ACC112 (cell line): ENCODE data around the gene SPRR1A.

Source experiments
- H2AFZ ChIP-seq: fragments of 200-600 bp; sonication (generic); one replicate; pipeline ENCODE4 v1.6.0; 2017; ENCODE audit warnings: antibody characterized with exemption, low read length; ENCODE audit not compliant: unreplicated experiment
- H3K27ac ChIP-seq: fragments of 200-600 bp; sonication (generic); 2 replicates; pipeline ENCODE4 v1.5.1; 2014; ENCODE audit warnings: low read depth, mild to moderate bottlenecking, antibody characterized with exemption, low read length, moderate library complexity
- H3K27me3 ChIP-seq: fragments of 200-600 bp; sonication (generic); 2 replicates; pipeline ENCODE4 v1.6.1; 2014; ENCODE audit warnings: mild to moderate bottlenecking, antibody characterized with exemption, low read length, moderate library complexity, mixed read lengths; ENCODE audit not compliant: insufficient read depth
- H3K36me3 ChIP-seq: fragments of 200-600 bp; sonication (generic); 2 replicates; pipeline ENCODE4 v1.6.1; 2016; ENCODE audit warnings: mild to moderate bottlenecking, antibody characterized with exemption, low read length, moderate library complexity, mixed read lengths; ENCODE audit not compliant: insufficient read depth
- H3K4me1 ChIP-seq: fragments of 200-600 bp; sonication (generic); one replicate; pipeline ENCODE4 v1.6.1; 2016; ENCODE audit warnings: low read length, mixed read lengths; ENCODE audit not compliant: insufficient read depth, unreplicated experiment, control insufficient read depth
- H3K4me3 ChIP-seq: fragments of 200-600 bp; sonication (generic); 2 replicates; pipeline ENCODE4 v1.5.1; 2014; ENCODE audit warnings: mild to moderate bottlenecking, low read depth, low read length
- H3K79me2 ChIP-seq: fragments of 200-600 bp; sonication (generic); one replicate; pipeline ENCODE4 v1.6.0; 2016; ENCODE audit warnings: low read length; ENCODE audit not compliant: control insufficient read depth, unreplicated experiment, insufficient read depth

SPRR1A gene

GRCh38 chr1:152983743-152984142, at the start of gene SPRR1A:
Gene SPRR1A (plus strand): TSS chr1:152984081. CDS start chr1:152985231, 1,150 bp downstream.
- H3K27me3 ChIP-seq, result no peaks in the 10 kb centered on the region
- H3K79me2 ChIP-seq, result no peaks in the 10 kb centered on the region
- H2AFZ ChIP-seq, result no peak within 1 kb of the TSS
- H3K4me3 ChIP-seq, result no peak within 1 kb of the TSS
- H3K27ac ChIP-seq, result no peak within 1 kb of the TSS
- H3K36me3 ChIP-seq, result no peaks in the 10 kb centered on the region
- no peaks in the 10 kb centered on the region for H3K4me1 ChIP-seq

GRCh38 chr1:152940614-152941013, 43.3 kb upstream of the SPRR1A start:
- no peaks in the 10 kb centered on the region for H3K36me3 ChIP-seq
- H3K27ac ChIP-seq, result no peak overlapping the region
- H3K4me1 ChIP-seq, result no peaks in the 10 kb centered on the region
- H3K4me3 ChIP-seq, result no peak overlapping the region
- no peaks in the 10 kb centered on the region for H3K27me3 ChIP-seq
- no peaks in the 10 kb centered on the region for H3K79me2 ChIP-seq
- H2AFZ ChIP-seq, result no peak overlapping the region

- no peaks in the 10 kb centered on the region for H3K4me1 ChIP-seq
- no peaks in the 10 kb centered on the region for H3K79me2 ChIP-seq
- H3K36me3 ChIP-seq, result no peaks in the 10 kb centered on the region
- no peak overlapping the region for H3K27ac ChIP-seq
- H2AFZ ChIP-seq, result no peak overlapping the region
- no peaks in the 10 kb centered on the region for H3K27me3 ChIP-seq
- no peak overlapping the region for H3K4me3 ChIP-seq
Observed at GRCh38 chr1:152941037-152941711, 42.7 kb upstream of the SPRR1A start.

- Histone ChIP-seq H2AFZ (no peak overlapping the region), H3K4me1 (no peaks in the 10 kb centered on the region), H3K4me3 (no peak overlapping the region), H3K27ac (no peak overlapping the region), H3K27me3 (no peaks in the 10 kb centered on the region), H3K79me2 (no peaks in the 10 kb centered on the region), H3K36me3 (no peaks in the 10 kb centered on the region)
Observed at GRCh38 chr1:152942161-152942560, 41.7 kb upstream of the SPRR1A start.

- Histone ChIP-seq H3K4me1 (no peaks in the 10 kb centered on the region), H3K27ac (no peak overlapping the region), H3K36me3 (no peaks in the 10 kb centered on the region), H2AFZ (no peak overlapping the region), H3K79me2 (no peaks in the 10 kb centered on the region), H3K4me3 (no peak overlapping the region), H3K27me3 (no peaks in the 10 kb centered on the region)
Observed at GRCh38 chr1:152946248-152946647, 37.6 kb upstream of the SPRR1A start.

GRCh38 chr1:152946651-152947256, 37.1 kb upstream of the SPRR1A start, which contains the start of gene SPRR5:
Gene SPRR5 (plus strand): TSS chr1:152947206. CDS start chr1:152948555, 1,349 bp downstream.
- H3K27ac ChIP-seq, result no peak within 1 kb of the TSS
- no peaks in the 10 kb centered on the region for H3K4me1 ChIP-seq
- H3K27me3 ChIP-seq, result no peaks in the 10 kb centered on the region
- no peak within 1 kb of the TSS for H3K4me3 ChIP-seq
- H3K79me2 ChIP-seq, result no peaks in the 10 kb centered on the region
- H2AFZ ChIP-seq, result no peak within 1 kb of the TSS
- no peaks in the 10 kb centered on the region for H3K36me3 ChIP-seq

GRCh38 chr1:152951711-152952110, 32.2 kb upstream of the SPRR1A start:
- H3K36me3 ChIP-seq, result no peaks in the 10 kb centered on the region
- no peaks in the 10 kb centered on the region for H3K27me3 ChIP-seq
- no peak overlapping the region for H3K27ac ChIP-seq
- no peaks in the 10 kb centered on the region for H3K4me1 ChIP-seq
- H2AFZ ChIP-seq, result no peak overlapping the region
- H3K4me3 ChIP-seq, result no peak overlapping the region
- H3K79me2 ChIP-seq, result no peaks in the 10 kb centered on the region

GRCh38 chr1:152953761-152954160, 30.1 kb upstream of the SPRR1A start:
- Histone ChIP-seq H3K4me3 (no peak overlapping the region), H3K27ac (no peak overlapping the region), H3K27me3 (no peaks in the 10 kb centered on the region), H3K79me2 (no peaks in the 10 kb centered on the region), H3K4me1 (no peaks in the 10 kb centered on the region), H3K36me3 (no peaks in the 10 kb centered on the region), H2AFZ (no peak overlapping the region)

GRCh38 chr1:152954436-152954835, 29.4 kb upstream of the SPRR1A start:
- no peaks in the 10 kb centered on the region for H3K79me2 ChIP-seq
- H3K36me3 ChIP-seq, result no peaks in the 10 kb centered on the region
- no peak overlapping the region for H3K4me3 ChIP-seq
- H3K4me1 ChIP-seq, result no peaks in the 10 kb centered on the region
- H3K27me3 ChIP-seq, result no peaks in the 10 kb centered on the region
- H2AFZ ChIP-seq, result no peak overlapping the region
- no peak overlapping the region for H3K27ac ChIP-seq

GRCh38 chr1:152957561-152957960, 26.3 kb upstream of the SPRR1A start:
- Histone ChIP-seq H3K4me3 (no peak overlapping the region), H3K27me3 (no peaks in the 10 kb centered on the region), H3K4me1 (no peaks in the 10 kb centered on the region), H3K36me3 (no peaks in the 10 kb centered on the region), H2AFZ (no peak overlapping the region), H3K79me2 (no peaks in the 10 kb centered on the region), H3K27ac (no peak overlapping the region)

GRCh38 chr1:152959273-152959672, 24.6 kb upstream of the SPRR1A start:
- Histone ChIP-seq H3K27me3 (no peaks in the 10 kb centered on the region), H3K4me1 (no peaks in the 10 kb centered on the region), H3K36me3 (no peaks in the 10 kb centered on the region), H3K79me2 (no peaks in the 10 kb centered on the region), H3K4me3 (no peak overlapping the region), H3K27ac (no peak overlapping the region), H2AFZ (no peak overlapping the region)
